EL (cell line): Measurements from ENCODE around the gene S100A4.

Experiments
- DNase-seq: peaks from one replicate; pipeline ENCODE4 v3.0.0-alpha.2; 2016

The S100A4 gene

DNA sequence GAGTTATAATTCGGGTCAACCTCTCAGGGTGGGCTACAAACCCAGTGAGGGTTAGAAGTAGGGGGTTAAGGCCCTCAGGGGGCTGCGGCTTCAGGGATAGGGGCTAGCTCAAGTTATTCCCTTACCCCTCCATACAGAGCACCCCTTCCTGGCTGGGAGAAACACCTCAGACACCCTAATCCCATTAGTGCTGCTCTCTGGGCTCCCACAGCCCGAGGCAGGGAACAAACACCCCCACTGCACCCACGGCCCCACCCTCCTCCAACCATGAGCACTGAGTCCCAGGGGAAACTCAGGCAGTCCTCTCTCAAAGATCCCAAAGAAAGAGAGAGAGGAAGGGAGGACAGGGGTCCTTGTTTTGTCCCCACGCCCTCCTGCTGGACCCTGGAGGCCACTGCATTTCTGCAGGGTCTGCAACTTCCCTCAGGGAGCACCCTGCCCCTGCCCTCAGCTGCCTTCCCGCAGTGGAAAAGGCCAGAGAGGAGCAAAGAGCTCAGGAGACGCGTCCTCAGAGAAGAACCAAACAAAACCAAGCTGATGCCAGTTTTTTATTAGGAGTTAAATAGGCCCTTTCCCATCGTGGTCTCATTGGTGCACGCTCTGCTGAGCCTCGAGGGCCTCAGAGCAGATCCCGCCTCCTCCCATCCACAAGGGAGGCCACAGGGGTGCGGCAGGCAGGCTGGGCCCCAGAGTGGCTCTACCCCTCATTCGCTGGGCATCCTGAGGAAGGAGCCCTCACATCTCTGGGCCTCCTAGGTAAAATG, 1.4 kb upstream of the S100A4 start:
- DNase-seq: no peak

GRCh38 chr1:153546371-153546770, 765 bp upstream of the S100A4 start:
- DNase-seq: no peak

- no peak for DNase-seq
Observed at GRCh38 chr1:153544453-153545066, 1.0 kb downstream of the S100A4 start.

DNA sequence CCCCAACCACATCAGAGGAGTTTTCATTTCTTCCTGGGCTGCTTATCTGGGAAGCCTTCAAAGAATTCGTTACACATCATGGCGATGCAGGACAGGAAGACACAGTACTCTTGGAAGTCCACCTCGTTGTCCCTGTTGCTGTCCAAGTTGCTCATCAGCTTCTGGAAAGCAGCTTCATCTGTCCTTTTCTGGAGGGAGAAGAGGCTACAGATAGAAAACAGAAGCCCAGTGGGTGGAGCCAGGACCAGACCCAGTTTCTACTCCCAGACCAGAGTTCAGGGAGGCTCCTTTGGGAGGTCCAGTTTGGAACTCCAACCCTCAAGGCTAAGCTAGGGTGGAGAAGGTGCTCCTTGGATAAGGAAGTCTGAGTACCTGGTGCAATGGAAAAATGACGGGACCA, 1.9 kb downstream of the S100A4 start:
- no peak for DNase-seq

GRCh38 chr1:153542956-153543711, 2.5 kb downstream of the S100A4 start:
- DNase-seq: no peak

DNA sequence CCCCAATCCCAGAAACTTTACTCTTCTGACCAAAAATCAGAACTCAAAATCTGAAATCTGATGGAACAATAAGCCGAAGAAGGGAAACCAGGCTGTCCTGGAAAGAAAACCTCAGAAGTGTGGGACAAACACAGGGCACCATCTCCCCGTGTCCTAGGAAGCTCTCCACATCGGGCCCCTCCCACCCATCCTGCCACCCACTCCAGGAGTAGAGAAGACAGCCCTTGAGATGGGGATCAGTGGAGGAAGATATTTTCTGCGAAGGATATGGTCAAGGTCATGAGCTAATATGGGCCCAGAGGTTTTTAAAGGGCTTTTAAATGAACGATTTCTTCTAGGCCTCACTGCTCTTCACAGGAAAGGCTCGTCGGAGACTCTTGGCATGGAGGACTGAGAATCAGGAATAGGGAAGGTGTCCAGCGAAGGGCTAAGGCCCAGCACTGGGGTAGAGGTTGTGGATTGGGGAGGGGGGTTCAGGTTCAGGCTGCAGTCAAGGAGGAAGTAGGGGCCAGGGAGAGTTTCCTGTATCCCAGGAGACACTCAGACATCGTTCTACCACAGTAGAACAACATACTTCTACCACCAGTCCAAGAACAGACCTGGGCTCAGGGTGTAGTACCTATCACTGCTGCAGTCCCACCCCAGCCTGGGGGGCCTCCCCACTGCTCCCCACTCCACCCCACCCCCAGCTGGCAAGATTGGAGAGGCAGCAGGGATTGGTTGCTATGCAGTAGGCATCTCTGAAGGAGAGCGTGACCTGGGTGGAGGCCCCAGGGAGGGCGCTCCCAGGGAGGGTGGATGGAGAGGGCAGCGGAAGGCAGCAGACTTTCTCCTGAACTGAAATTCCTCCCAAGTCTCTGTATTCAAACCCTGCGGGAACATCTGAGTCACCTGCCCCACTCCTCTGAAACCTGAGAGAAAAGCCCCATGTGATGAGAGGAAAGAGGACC, 3.7 kb downstream of the S100A4 start:
- no peak for DNase-seq

- DNase-seq: peak; percentile 79
Observed at GRCh38 chr1:153540394-153541361, 4.9 kb downstream of the S100A4 start, which contains the start of gene S100A5. Gene S100A5 (minus strand): TSS chr1:153540934. CDS start chr1:153540191, 743 bp downstream.

GRCh38 chr1:153539395-153540093, 6.1 kb downstream of the S100A4 start:
- no peak for DNase-seq

- DNase-seq: peak; percentile 64
Observed at GRCh38 chr1:153538315-153538821, 7.2 kb downstream of the S100A4 start.

DNA sequence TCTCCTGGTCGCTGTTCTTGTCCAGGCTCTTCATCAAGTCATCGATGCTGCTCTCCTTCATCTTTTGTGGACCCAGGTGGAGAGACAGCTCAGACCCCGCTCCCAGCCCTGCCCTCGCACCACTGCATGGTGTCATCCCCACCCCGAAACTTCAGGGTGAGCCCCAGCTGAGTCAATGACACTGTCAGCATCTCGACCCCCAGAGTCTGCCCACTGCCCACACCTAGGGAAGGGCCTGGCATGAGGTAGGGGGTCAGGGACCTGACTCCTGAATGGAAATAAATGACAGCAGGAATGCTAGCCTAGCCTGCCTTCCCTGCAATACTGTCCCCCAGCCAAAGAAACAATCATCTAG, 8.3 kb downstream of the S100A4 start:
- DNase-seq: no peak

DNA sequence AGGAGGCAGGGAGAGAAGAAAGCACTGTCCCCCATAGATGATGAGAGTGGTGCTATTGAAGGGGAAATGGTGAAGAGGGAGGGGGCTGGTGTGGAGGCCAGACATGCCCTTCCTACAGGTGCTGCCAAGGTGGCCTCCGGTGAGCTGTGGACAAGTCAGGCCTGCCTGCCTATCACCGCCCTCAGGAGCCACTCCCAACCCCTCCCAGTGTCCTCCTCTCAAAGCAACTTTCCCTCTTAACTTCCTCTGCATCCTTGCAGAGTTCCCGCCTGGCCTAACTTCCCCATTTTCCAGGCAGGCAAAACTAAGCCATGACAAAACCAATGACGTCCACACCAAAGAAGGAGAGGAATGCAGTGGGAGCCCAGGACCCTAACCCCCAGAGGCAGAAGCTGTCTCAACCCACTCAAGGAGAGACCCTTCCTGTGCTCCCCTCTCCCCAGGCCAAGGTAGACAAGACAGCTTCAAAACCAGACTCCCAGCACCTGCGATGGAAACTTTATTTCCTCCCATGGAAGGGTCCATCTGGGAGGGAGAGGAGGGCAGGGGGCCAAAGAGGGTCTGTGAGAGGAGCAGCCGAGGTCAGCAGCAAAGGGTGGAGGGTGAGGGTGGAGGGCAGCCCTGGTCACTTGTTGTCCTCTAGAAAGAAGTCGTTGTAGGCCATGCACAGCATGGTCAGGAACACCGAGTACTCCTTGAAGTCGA, 8.8 kb downstream of the S100A4 start:
- DNase-seq: no peak

DNA sequence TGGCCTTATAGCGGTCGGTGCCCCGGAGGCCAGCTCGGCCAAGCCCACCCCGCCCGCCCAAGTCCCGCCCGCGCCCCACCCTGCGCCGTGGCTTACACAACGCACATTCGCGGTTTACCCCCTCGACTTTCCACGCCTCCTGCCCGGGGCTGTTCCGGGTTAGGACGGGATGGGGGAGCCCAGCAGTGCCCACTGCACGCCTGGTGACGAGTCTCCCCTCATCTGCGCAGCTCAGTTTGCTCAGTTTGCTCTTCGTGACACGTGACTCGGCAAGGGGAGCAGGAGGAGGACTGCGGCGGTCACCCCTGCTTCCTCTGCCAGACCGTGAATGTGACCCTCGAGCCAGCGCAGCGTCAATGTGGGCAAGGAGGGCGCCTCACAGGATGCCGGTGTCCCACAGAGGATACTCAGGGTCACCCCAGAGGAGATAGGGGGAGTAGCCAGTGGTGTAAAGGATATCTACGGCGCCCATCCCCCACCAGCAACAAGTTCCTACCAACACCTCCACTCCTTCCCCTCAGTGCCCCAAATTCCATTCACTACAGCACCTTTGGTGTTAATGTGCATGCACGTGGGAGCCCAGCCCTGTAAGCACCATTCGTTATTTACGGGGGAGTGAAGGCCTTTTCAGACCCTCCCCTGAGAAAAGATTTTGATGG, 9.5 kb downstream of the S100A4 start:
- peak; percentile 96 for DNase-seq

DNA sequence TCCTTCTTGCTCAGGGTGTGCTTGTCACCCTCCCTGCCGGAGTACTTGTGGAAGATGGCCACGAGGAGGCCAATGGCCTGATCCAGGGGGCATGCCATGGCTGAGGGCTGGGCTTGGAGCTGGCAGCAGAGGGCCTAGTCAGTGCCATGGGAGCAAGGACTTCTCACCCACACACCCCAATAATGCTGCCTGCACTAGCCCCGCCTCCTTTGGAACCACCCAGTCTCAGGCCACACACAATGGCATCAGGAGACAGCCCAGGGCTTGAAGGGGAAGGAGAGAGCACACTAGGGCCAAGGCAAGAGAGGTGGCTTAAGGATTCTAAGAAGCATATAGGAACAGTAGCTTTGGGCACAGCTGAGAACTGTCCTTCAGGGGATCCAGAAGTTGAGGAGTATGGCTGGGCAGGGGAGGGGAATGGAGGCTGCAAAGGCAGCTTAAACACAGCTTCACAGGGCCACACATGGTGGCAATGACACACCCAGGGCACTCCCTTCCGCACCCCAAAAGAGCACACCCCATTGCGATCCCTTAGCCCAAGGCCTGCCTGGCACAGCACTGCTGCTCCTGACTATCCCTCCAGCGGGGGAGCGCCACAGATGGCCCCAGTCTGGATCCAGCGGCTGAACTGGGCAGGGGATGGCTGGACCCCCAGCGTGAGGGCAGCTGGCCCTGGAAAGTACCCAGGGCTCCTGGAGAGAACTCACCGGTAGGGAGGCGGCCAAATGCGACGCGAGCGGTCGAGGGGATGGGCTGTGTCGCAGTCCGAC, 10.2 kb downstream of the S100A4 start, which contains the start of gene S100A6:
Gene S100A6 (minus strand): TSS at position 750 of the 770 bp plus-strand sequence. CDS start 652 bp downstream, at position 98.
- DNase-seq: peak; percentile 61

GRCh38 chr1:153534925-153535241, 10.7 kb downstream of the S100A4 start:
- no peak for DNase-seq

DNA sequence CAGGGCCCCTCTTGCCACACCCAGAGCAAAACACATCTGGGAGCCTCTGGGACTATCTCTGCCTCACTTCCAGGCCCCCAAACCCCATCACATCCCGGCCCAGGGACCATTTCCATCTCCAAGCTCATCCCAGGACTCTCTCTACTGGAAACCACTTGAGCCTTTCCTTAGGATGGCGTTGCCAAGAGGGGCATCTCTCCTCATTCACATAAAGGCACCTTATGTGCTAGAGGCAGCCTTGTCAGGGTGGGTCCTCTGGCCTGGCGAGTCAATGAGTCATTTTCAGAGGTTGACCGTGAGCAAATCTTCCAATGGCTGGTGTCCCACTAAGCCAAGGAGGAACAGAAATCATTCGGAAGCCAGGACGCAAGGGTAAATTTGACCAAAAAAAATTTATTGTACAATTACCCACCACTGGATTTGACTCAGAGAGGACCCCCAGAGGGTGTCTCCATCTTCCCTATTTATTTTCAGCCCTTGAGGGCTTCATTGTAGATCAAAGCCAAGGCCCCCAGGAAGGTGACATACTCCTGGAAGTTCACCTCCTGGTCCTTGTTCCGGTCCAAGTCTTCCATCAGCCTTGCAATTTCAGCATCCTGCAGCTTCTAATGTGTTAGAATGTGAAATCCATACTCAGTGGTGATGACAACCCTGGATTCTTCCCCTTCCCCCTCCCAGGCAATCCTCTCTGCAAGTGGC, 11.2 kb downstream of the S100A4 start:
- peak; percentile 76 for DNase-seq

DNA sequence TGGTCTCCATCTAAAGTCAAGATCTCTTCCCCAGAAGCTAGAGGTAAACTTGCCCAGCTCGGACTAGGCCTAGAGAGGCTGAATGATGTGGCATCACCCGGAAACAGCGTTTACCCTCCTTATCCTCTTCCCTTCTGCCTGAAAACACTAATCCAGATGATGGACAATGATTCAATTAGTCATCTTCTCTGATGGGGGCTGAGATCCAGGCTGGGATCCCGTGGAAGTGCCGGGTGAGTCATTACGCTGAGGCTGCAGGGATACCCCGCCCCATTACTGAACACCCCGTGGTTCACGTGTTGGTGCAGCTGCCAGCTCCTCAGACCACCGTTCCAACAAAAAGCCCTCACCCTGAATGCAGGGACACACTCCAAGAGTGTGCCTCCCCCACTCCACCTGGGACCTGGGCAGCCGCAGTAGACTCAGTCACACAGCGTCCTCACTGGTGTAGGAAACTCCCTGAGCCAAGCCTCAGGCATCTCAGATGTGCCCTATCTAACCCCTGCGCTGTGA, 11.9 kb downstream of the S100A4 start:
- peak; percentile 96 for DNase-seq

- peak; percentile 90 for DNase-seq
Observed at GRCh38 chr1:153532769-153533599, 12.6 kb downstream of the S100A4 start.
